Urothelium cell line (cell line): Measurements from ENCODE around the gene ARL17B.
"Not testable (repeated sequence)": the region's sequence is repeated elsewhere in the genome, so short reads cannot be mapped to it uniquely, and the experiment has no call there.

Experiments used
- DNase-seq: peaks from one replicate; pipeline ENCODE4 v3.0.0; 2011; ENCODE audit warnings: low spot score, mixed read lengths
- FAIRE-seq: peaks from 2 replicates; lab custom pipeline; 2011; peaks lifted over from hg19 to GRCh38; lab: Jason Lieb, UNC

Gene ARL17B

DNA sequence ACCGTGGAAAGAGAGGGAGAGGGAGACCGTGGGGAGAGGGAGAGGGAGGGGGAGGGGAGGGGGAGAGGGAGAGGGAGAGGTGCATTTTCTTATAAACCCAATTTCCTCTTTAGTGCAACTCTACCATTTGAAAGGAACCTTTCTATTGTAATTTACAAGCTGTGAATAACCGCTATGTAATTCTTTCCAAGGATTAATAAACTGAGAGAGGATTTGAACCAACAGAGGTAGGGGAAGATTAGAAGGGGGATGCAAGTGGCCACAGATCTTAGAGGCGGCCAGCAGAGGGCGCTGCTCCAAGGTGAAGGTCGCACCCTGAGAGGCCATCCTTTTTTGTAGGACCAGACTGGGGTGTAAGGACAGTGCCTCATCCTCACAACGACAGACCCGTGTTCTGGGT, 107.8 kb downstream of the ARL17B start:
- not testable (repeated sequence) for FAIRE-seq
- peak; percentile 38 for DNase-seq

DNA sequence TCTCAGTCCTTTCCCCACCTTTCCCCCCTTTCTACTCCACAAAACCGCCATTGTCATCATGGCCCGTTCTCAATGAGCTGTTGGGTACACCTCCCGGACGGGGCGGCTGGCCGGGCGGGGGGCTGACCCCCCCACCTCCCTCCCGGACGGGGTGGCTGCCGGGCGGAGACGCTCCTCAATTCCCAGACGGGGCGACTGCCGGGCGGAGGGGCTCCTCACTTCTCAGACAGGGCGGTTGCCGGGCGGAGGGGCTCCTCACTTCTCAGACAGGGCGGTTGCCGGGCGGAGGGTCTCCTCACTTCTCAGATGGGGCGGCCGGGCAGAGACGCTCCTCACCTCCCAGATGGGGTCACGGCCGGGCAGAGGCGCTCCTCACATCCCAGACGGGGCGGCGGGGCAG, 108.8 kb downstream of the ARL17B start:
- DNase-seq, FAIRE-seq: not testable (repeated sequence)

DNA sequence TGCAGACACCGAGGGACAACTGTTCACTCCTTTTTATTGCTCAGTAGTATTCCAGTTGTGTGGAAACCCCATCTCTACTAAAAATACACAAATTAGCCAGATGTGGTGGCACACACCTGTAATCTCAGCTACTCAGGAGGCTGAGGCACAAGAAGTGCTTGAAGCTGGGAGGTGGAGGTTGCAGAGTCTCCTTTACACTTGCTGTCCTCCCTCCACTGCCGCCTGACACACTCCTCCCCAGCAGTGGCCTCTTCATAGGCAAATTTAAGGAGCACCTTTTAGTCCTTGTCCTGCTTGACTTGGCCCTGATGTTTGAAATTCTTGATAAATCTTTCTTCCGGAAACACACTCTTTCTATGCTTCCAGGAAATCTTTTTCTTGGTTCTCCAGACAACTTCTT, 112.4 kb downstream of the ARL17B start:
- not testable (repeated sequence) for FAIRE-seq, DNase-seq

DNA sequence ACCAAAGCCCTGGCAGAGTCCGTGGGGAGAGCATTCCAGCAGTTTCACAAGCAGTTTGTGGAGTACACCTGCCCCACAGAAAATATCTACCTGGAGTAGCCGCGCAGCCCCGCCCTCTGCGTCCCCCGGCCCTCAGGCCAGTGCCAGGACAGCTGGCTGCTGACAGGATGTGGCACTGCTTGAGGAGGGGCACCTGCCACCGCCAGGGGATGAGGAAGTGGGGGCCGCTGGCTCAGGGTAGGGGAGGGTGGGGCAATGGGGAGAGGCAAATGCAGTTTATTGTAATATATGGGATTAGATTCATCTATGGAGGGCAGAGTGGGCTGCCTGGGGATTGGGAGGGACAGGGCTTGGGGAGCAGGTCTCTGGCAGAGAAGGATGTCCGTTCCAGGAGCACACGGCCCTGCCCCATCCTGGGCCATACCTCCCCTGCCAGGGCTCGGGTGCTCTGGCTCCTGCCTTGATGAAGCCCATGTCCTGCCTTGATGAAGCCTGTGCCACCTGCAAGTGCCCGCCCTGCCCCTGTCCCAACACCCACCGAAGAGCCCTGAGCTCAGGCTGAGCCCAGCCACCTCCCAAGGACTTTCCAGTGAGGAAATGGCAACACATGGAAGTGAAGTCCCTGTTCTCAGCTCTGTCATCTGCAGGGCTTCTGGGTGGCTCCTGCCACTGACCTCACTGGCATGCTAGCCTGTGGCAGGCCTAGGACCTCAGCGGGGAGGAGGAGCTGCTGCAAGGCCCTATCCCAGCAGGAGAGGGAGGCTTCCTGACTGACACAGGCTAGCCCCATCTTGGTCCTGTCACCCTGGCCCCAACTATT, 116.4 kb downstream of the ARL17B start:
- FAIRE-seq, DNase-seq: not testable (repeated sequence)

DNA sequence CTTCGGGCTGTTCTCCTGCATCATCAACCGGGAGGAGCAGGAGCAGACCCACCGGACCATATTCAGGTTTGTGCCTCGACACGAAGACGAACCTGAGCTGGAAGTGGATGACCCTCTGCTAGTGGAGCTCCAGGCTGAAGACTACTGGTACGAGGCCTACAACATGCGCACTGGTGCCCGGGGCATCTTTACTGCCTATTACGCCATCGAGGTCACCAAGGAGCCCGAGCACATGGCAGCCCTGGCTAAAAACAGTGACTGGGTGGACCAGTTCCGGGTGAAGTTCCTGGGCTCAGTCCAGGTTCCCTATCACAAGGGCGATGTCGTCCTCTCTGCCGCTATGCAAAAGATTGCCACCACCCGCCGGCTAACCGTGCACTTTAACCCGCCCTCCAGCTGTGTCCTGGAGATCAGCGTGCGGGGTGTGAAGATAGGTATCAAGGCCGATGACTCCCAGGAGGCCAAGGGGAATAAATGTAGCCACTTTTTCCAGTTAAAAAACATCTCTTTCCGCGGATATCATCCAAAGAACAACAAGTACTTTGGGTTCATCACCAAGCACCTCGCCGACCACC, 117.1 kb downstream of the ARL17B start:
- FAIRE-seq, DNase-seq: not testable (repeated sequence)

DNA sequence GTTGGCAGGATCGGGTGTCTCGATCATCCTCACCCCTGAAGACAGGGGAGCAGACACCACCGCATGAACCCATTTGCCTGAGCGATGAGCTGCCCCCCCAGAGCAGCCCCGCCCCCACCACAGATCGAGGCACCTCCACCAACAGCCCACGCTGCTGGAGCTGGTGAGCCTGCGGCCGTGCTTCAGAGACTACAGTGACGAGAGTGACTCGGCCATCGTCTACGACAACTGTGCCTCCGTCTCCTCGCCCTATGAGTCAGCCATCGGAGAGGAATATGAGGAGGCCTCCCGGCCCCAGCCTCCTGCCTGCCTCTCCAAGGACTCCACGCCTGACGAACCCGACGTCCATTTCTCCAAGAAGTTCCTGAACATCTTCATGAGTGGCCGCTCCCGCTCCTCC, 117.6 kb downstream of the ARL17B start:
- FAIRE-seq = not testable (repeated sequence)

DNA sequence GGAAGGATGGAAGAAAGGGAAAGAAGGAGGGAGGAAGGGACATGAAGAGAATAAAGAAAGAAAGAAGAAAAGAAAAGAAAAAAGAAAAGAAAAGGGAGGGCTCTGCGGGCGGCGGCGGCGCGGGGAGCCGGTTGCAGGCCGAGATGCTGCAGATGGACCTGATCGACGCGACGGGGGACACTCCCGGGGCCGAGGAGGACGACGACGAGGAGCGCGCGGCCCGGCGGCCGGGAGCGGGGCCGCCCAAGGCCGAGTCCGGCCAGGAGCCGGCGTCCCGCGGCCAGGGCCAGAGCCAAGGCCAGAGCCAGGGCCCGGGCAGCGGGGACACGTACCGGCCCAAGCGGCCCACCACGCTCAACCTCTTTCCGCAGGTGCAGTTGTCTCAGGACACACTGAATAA, 118.1 kb downstream of the ARL17B start:
- not testable (repeated sequence) for FAIRE-seq

More for the DNA sequence above, 117.6 kb downstream of the ARL17B start:
- DNase-seq = not testable (repeated sequence)

DNA sequence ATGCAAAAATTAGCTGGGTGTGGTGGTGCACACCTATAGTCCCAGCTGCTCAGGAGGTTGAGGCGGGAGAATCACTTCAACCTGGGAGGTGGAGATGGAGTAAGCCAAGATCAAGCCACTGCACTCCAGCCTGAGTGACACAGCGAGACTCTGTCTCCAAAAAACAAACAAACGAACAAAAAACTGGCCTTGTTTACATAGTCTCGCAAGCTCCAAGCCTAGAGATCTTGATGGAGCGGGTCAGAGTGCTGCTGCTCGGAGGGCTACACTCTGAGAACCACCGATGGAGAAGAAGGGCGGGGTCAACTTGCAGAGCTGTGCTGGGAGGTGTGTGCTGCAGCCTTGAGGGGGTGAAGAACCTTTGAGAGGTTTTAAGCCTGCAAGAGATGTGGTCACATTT, 130.2 kb downstream of the ARL17B start:
- DNase-seq, FAIRE-seq: not testable (repeated sequence)

More for the DNA sequence above, 118.1 kb downstream of the ARL17B start:
- not testable (repeated sequence) for DNase-seq

DNA sequence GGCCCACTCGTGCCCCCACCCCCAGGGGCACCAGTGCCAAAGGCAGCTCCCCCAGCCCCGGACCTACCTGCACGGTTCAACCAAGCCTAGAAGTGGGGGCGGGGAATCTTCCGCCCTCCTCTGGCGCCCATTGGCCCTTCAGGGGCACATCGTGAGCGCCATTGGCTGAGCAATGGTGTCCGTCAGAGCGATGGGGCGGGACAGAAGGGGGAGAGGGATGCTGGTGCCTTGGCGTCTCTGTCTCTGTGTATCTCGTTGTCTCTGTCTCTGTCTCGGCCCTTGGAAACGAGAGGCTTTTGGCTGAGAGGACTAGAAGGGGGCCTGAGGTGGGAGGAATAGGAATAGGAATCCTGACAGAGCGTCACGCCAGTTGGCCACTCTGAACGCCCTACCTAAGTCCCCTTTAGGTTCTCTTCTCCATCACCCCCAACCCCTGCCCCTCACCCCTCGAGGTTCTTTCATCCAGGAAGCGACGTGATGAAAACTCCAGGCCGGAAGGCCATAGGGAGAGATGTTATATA, 136.2 kb downstream of the ARL17B start:
- peak; percentile 30 for FAIRE-seq

DNA sequence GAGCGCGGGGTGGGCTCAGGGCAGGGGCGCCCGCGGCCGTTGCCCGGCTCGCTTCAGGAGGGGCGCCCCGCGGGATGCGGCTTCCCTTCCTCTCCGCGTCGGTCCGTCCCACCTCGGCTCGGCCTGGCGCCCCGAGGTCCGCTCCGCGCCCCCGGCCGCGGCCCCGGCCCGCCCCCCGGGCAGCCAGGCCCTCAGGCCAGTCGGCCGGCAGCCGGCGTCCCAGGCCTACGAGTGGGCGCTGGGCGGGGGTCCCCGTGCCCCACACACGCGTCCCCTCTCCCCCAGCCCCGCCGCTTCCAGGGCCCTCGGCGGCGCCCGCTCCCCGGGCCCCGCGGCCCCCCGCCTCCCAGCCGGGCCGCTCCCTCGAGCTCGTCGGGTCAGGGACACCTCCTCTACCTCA, 136.7 kb downstream of the ARL17B start:
- DNase-seq, FAIRE-seq: not testable (repeated sequence)

More for the DNA sequence above, 136.2 kb downstream of the ARL17B start:
- peak; percentile 86 for DNase-seq
